ENCODE measurements around the gene IRF6.

IRF6 gene

DNA sequence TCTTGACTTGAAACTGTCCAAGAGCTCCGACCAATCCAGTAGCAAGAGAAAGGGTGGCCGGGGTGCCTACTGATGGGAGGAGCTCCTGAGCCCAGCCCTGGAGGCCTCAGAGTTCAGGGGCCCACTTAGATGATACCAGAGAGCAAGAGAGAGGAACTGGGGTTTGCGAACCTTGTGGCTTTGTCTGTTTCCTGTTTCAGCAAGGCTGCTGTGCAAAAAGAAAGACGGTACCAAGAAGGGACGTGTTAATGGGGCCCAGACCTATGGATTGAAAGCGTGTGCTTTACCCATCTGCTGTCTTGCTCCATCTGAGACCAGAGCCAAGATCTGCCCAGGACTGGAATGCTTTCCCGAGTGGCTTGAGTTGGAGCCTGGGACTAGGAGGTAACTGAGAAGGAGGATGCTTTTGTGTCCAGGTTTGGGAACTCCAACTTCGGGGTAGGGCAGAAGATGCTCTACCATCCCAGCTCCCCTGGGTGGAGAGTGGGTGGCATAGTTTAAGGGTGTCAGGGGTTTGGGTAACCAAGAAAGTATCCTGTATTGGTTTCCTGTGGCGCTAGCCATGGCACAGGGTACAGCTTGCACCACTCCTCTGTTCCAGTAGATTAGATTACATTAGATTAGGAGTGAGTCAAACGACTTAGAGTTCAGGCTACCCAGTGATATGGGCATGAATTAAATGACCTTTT is 49.9 kb downstream of the IRF6 start, which contains the start of gene TRAF3IP3:
Gene TRAF3IP3 (plus strand): TSS at position 128 of the 689 bp plus-strand sequence. CDS start 3,987 bp downstream, outside the sequence.
- DNase-seq = no peak

DNA sequence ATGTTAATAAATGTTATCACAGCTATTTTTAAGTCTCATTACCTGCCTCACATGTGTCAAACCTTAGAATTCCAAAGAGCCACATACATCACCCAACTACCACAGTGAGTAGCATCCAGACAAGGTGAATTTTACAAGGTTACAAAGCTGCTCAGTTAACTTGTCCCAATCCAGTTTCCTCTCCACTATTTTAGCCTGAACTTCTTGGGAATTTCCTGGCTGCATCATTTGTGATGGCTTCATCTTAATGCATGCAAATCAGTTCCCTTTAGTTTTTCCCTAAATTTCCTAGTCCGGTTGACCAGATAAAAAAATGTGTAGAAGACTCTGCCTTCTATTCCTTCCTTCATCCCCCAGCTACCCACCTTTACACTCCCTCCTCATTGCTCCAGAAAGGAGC is 50.7 kb downstream of the IRF6 start:
- DNase-seq = no peak

DNA sequence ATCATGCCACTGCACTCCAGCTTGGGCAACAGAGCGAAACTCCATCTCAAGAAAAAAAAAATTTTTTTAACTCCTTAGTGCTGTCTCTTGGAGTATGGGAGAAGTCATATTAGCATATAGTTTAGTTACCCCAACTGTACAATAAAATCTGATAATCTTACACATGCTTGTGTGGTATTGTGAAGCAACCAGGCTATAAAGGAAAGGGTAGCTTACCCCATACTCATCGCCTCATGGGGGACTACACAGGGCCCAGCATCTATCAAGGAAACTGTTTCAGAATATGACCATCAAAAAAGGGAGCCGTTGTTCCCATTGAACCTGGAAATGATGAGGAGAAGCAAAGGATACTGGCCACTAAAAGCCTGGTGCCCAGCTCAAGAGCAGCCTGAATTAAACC is 53.1 kb downstream of the IRF6 start:
- no peak for DNase-seq

DNA sequence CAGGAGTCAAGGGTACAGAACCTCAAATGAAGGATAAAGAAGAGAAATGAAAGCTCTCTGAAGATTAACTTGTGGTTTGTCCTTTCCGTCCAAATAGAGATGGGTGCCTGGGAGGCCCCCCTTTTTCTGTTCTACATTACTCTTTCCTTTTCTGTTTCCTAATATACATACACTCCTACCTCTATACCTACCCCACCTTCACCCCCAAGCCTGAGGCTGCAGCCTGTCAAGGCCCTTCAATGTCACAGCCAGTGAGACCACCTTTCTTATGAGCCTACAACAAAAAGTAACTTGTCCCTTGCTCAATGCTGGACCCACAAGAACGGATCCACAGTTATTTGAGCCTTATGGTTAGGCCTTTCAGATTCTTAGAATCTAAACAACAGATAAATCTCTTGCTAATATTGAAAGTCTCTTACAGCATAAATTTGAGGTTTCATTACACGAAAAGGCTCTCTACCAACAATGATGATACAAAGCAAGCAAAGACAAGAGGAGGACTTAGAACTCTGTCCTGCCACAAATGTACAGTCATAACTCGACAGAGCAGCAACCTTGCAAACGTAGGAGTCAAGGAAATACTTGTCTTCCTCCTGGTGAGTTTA is 54.2 kb downstream of the IRF6 start:
- no peak for DNase-seq

DNA sequence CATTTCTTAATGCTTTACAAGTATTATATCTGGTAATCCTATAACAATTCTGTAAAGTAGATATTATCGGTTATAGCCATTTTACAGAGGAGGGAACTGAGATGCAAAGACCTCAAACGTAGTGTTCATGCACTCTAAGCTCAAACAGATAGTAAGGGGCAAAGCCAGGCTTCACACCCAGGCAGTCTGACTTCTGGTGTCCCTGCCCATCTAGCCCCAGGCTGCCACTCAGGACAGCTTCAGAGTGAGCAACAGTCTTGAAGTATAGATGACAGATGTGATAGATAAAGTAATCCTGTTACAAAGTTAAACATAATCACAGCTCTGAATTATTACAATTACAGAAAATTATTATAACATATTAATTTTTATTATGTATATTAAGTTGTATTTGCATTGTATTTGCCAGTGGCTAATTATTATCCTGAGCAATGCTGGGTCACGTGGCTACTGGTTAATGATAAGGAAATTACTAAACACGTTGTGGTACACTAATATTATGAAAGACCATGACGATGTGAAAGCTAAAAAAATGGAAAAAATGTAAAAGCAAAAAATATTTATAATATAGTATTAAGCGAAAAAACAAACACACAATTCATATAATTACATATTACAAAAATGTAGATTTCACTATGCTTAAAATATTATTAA is 56.1 kb downstream of the IRF6 start:
- no peak for DNase-seq

DNA sequence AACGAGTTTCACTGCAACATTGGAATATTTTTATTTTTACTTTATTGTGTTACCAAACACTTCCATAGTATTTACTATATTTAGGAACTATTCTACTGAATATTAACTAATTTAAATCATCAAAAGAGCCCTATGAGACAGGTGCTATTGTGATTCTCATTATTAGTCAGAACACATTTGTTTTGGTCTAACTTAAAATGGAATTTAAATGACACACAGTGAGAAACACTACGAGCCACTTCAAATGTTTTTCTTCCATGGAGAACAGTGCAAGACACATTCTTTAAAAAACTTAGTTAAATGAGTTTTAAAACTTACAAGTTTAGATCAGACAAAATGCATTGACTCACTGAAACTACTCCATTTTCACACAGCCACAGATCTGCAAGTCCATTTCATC is 56.7 kb downstream of the IRF6 start:
- no peak for DNase-seq

DNA sequence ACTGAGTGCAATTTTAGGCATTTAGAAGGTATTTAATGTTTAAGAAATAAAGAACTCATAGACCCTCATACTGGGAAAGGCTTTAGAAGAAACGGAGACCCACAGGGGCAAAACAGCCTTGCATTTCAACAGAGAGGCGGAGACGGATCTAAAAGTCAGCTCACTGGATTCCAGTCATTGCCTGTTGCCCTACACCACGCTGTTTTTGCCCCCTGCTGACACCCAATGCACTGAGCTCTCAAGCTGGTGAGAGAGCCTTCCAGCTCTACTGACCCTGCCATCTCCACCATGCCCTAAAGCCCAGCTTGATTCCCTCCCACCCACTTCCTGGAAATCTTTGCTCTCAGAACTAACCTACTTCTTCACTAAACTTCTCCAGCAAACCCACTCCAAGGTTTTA is 57.3 kb downstream of the IRF6 start:
- no peak for DNase-seq

DNA sequence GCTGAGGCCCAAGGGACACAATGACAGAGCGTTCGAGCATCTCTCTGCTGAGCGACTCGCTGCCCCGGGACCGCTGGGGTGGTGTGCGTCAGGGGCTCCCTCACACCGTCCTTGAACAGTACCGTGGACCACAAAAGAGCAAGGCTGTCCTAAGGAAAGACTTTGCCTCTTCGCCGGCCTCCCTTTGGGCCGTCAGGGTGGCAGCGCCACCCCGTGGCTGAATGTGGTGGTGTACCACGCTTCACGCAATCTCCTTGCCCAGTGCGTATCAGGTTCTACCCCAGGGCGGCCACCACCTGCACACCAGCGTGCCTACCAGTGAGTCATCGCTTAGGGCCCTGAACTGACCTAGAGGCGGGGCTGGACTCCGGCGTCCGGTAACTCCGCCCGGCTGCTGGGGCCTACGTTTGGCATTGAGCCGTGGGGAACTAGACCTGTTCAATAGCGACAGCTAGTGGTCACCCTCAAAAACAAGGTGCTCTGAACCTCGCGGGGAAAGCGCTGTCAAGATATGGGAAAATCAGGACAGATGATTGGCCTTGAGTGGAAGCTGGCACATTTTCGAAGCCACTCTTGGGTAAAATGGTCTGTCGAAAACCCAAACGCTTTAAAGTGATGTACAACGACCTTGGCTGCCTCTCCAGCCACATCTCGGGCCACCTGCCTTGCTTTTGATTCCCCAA is 58.2 kb downstream of the IRF6 start:
- DNase-seq = peak; percentile 87

DNA sequence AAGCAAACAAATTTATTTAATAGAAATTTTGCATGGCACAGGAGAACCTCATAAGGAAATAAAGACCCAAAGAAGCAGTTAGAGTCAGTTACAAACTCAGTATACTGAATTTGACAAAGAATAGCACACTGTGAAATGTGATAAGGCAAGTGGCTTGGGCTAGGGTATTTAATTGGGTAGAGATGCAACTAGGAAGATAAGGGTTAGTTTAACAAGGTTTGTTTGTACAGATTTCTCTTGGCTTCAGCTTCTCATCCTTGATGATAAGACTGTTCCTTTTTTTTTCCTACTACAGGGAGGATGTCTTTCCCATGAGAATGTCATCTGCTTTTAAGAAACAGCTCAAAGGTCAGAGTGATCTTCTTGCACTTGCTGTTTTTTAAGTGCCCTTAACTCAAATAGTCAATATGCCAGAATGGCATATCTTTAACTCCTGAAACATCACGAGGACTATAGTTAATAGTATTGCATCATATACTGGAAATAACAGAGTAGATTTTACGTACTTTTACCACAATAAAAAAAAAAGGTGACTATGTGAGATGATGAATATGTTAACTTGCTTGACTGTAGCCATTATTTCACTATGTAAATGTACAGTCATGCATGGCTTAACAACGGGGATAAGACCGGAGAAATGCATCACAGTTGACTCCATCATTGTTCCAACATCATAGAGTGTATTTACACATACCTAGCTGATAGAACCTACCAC is 59.3 kb downstream of the IRF6 start:
- DNase-seq = no peak

DNA sequence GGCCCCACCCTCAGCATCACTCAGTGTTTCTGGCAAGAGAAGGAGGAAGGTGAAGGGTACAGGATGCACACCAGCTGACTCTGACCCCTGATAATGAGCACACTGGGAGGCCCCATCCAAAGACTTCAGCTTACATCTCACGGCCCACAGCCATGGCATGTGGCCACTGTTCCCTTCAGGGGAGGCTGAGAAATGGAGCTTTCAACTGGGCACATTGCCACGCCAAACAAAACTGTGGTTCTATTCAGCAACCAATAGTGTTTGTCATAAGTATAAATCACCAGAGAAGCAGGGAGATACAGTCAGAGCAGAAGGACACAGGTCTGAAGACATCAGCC is 62.8 kb downstream of the IRF6 start:
- peak; percentile 23 for DNase-seq

DNA sequence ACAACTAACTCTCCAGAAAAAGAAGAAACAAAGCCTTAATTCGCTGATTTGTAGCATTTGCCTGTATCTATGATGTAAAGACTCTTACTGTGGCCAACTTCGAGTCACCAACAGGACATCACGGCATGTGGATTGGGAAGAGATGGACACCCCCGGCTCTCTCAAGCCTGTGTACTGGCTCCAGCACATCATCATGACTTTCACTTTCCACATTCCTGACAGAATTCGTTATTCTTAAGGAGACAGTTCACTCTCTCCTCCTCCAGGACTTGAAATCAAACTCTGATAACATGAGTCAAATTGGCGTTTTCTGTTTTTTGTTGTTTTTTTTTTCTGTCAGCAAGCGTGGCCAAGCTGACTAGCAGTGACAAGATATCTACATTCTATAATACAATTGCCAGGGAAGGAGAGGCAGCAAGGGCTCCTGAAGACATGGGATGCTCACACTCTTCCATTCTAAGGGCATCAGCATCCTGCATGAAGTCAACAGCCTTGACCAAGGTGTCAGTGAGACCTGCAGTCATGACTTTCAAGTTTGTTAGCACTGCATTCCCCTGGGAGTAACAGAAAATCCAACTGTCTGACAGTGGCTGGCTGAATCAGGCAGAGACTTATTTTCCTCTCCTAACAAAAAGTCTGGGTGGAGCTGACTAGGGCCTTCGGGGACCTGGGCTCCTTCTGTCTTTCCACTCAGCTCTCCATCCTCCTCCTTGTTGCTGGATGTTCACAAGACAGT is 63.4 kb downstream of the IRF6 start:
- DNase-seq = no peak

DNA sequence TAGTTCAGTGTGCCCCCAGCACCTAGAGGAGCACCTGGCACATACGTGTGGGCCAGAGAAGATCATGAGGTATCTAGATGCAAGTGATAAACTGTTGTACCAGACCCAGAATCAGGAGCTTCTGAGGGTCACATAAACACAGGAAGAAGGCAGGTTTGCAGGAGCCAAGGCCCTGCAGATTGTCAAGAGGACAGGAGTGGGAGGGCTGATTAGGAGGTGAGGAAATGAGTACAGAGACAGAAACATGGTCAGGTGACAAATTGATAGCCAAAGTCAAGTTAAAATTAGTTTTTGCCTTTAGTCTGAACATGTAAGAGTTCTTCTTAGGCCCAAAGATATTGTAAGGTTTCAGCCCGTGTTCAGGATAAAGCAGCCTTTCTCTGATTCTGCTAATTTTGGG is 64.1 kb downstream of the IRF6 start:
- no peak for DNase-seq

DNA sequence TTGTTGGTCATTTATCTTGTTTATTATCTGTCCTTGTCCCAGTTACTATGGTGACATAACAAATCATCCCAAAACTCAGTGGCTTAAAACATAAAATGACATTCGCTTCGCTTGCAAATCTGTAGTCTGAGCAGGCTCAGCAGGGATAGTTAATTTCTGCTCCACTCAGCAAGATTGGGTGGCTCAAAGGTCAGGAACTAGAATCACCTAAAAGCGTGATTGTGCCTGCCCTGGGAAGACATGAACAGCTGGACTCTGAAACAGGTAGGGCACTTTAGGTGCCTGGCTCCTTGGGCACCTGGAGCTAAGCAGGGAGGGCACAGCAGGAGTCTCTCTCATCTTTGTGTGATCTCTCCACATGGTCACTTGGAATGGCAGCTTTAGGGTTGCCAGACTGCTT is 64.7 kb downstream of the IRF6 start:
- DNase-seq = no peak

DNA sequence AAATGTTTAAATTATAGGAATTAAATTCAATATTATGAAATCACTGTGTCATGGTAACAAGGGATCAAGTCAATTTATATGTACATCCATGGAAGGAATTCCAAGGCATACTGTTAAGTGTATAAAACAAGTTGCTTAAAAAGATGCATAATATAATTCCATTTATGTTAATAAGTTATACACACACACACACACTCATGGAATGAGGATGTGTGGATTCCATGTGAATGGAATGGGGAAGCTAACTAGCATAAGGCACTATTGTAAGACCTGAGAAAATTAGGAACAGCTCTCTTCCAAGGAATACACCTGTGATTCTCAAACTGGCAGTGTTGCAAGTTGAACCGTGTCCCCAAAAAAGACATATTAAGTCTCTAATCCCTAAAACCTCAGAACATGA is 67.7 kb downstream of the IRF6 start:
- DNase-seq = no peak

DNA sequence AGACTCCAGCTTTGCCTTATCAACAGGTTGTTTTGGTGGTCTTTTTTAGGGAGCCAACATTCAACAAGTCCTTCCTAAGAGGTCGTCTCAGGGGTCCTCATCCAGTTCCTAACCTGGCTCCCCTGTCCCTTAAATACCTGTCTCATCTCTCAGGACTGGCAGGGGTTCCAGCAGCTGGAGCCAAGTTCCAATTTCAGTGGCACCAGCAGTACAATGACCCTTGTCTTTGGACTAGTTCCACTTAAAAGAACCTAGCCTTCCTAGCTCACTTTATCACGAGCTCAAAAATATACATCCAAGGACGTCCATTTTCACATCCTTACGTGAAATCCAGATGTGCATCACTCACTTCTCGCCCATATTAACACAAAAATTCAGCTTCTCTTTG is 68.8 kb downstream of the IRF6 start:
- no peak for DNase-seq

DNA sequence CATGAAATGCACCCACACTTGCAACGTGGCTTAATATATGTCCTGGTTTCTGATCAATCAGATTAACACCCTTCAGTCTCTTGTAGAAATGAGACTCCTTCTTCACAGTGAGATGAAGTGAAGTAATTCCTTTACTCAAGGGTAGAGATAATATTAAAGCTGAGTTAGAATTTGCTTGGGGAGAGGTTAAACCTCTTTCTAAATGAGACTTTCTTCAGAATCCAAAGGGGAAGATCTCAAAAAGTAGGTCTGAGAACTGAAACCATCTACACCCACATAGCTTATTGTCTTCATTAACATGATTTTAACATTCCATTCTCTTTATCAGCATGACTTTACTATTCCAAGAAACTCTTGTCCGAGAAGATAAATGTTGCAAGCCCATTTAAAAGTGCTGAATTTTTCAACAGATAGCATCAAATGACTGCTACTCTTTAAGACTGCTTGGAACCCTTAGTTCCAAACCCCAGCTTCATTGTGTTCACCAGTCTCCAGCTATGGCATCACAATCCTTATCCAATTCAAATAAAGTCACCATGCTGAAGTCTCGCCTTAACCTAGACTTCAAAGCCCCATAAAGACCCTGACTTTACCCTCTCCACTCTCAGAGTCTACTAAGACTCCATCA is 69.3 kb downstream of the IRF6 start:
- DNase-seq = no peak
